ENCODE data around the gene RTTN.

DNA sequence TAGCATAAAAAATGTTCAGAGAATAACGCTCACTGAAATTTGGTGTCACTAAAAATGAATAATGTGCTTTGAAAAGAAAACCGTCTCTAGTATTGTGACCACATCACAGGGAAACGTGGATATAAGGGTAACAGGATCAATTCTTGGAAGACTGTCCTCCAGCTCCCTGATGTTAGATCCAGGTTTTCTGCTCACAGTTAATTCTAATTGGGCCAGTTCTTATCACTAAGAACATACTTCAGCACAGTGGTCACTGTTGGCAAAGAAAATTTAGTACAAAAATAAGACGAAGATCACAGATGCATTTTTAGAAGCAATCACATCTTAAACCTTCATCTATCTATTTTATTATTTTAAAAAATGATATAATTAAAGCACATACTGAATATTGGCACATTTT, 200.8 kb downstream of the RTTN start:
- TF ChIP-seq, protein P1, sequence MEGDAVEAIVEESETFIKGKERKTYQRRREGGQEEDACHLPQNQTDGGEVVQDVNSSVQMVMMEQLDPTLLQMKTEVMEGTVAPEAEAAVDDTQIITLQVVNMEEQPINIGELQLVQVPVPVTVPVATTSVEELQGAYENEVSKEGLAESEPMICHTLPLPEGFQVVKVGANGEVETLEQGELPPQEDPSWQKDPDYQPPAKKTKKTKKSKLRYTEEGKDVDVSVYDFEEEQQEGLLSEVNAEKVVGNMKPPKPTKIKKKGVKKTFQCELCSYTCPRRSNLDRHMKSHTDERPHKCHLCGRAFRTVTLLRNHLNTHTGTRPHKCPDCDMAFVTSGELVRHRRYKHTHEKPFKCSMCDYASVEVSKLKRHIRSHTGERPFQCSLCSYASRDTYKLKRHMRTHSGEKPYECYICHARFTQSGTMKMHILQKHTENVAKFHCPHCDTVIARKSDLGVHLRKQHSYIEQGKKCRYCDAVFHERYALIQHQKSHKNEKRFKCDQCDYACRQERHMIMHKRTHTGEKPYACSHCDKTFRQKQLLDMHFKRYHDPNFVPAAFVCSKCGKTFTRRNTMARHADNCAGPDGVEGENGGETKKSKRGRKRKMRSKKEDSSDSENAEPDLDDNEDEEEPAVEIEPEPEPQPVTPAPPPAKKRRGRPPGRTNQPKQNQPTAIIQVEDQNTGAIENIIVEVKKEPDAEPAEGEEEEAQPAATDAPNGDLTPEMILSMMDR (IDR thresholded peaks at IDR 0.05; ENCODE audit: low read depth, low read length, missing input control): no peak
- no peak for TF ChIP-seq SP1 (IDR thresholded peaks at IDR 0.05)
- TF ChIP-seq MAX (IDR thresholded peaks at IDR 0.05): no peak
